ENCODE data around the gene VPS13D.

Gene VPS13D

DNA sequence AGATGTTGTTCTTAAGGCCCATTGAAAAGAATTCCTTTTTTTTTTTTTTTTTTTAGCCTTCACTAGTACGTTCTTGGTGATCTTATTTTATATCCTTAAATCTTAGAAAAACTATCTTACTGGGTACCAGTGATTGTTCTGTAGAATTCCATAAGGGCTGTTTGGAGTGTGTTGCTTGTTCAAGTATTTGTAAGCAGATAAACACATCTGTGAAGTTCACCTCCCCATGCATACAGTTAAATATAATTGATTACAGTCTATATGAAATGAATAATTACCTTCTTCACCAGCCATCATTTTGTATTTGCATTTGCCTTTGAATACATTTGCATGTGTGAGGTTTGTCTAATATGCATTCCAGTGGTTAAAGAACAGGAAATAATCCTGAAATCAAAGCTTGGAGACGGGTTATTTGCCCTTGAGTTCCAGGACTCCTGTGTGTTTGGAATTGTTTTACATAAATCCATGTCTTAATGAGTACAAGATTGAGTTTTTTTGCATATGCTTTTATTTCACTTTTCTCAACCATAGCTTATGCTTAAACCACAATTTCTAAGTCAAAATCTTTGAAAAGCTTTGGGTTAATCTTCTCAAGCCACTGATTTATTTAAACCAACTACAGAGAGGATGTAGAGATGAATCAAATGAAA is 73.1 kb downstream of the VPS13D start:
- DNase-seq (ENCODE audit: low spot score), result no peak
- in situ Hi-C loops (cut with MboI; ENCODE audit: low sequenced_read_pairs, unreplicated experiment), result loop anchor here (25.0 kb wide), 1 partner anchor 309 kb away; the partner anchor contains the start of gene DHRS3
- TF ChIP-seq, protein P1, sequence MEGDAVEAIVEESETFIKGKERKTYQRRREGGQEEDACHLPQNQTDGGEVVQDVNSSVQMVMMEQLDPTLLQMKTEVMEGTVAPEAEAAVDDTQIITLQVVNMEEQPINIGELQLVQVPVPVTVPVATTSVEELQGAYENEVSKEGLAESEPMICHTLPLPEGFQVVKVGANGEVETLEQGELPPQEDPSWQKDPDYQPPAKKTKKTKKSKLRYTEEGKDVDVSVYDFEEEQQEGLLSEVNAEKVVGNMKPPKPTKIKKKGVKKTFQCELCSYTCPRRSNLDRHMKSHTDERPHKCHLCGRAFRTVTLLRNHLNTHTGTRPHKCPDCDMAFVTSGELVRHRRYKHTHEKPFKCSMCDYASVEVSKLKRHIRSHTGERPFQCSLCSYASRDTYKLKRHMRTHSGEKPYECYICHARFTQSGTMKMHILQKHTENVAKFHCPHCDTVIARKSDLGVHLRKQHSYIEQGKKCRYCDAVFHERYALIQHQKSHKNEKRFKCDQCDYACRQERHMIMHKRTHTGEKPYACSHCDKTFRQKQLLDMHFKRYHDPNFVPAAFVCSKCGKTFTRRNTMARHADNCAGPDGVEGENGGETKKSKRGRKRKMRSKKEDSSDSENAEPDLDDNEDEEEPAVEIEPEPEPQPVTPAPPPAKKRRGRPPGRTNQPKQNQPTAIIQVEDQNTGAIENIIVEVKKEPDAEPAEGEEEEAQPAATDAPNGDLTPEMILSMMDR (IDR thresholded peaks at IDR 0.05; ENCODE audit: borderline replicate concordance, control extremely low read depth, extremely low read depth, insufficient read depth, missing control alignments), result no peak

DNA sequence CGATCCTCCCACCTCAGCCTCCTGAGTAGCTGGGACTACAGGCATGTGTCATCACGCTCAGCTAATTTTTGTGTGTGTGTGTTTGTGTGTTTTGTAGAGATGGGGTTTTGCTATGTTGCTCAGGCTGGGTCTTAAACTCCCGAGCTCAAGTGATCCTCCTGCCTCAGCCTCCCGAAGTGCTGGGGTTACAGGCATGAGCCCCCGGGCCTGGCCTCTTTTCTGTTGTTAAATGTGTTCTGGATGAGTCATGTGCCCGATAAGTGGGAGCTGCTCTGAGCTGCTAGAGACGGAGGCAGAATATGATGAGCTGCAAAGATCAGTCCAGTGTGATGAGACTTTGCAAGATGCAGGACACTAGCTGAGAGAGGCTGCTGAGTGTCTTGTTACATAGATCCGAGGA is 75.5 kb downstream of the VPS13D start:
- in situ Hi-C loops (cut with MboI; ENCODE audit: low sequenced_read_pairs, unreplicated experiment), result loop anchor here (25.0 kb wide), 1 partner anchor 307 kb away; the partner anchor contains the start of gene DHRS3
- TF ChIP-seq, protein P1 (IDR thresholded peaks at IDR 0.05; ENCODE audit: borderline replicate concordance, control extremely low read depth, extremely low read depth, insufficient read depth, missing control alignments), result no peak
- DNase-seq (ENCODE audit: low spot score), result no peak

DNA sequence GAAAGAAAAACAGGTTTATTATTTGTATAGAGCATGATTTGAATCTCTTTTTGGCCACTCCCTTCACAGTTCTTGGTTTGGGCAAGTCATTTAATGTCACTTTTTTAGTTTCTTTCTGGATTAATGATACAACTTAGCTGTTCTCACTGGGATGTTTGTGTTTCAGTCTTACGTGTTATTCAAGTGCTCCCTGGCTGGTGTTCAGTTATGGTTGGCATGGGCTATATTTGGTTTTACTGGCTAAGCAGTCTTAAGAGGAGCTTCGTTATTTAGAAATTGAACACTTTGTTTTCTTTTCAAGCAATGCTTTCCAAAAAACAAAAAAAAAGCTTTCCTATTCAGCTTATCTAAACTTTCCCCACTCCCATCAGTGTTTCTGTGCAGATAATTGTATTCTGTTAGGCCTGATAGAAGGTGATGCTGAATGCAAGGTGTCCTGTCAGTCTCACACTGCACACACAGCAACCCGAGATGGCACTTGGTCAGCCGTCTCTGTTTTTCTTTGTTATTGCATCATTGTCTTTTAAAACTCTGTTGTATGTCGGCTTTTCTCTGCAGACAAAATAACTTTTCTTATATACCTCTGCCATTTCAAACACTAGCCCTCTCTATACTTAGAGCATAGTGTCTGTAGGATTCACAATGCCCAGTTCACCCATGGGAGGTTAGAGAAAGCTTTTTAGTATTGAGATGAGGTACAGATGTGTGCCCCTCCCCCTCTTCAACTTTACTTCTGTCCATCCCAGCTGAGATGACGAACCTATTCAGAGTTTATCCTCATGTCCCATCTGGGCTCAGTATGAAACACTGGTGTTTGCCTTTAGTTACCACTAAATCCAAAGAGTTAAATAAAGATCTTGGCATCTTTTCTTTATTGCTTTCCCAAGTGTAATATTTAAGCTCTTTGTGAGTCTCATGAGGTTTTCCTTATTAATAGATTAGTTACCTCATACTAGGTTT is 80.2 kb downstream of the VPS13D start:
- no peak for DNase-seq (ENCODE audit: low spot score)
- in situ Hi-C loops (cut with MboI; ENCODE audit: low sequenced_read_pairs, unreplicated experiment), result loop anchor here (25.0 kb wide), 1 partner anchor 302 kb away; the partner anchor contains the start of gene DHRS3
- TF ChIP-seq, protein P1 (IDR thresholded peaks at IDR 0.05; ENCODE audit: borderline replicate concordance, control extremely low read depth, extremely low read depth, insufficient read depth, missing control alignments), result no peak

DNA sequence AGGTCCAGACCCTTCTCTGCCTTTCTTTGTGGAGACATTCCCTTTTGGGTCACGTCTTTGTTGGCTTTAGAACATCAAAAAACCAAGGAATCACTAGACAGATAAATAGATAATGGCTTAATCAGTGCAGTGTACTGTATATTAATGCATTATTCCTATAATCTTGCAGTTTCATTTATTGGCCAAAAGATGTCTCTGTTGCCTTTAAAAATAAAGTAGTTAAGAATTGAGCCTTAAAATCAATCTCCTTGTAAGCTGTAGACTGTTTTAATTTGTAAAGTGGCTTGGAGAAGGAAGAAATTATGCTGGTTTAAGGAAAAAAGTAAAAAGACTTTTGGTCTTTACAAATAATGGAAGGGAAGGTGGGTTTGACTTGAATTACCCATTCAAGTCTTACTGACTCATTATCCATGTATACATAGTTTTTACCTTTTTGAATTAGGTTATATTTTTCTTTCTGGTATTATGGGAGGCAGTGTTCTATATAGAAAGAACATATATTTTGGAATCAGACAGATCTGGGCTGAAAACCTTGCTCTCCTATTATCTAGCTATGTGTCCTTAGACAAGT is 84.6 kb downstream of the VPS13D start:
- TF ChIP-seq, protein P1 (IDR thresholded peaks at IDR 0.05; ENCODE audit: borderline replicate concordance, control extremely low read depth, extremely low read depth, insufficient read depth, missing control alignments), result no peak
- DNase-seq (ENCODE audit: low spot score), result peak; percentile 34
- in situ Hi-C loops (cut with MboI; ENCODE audit: low sequenced_read_pairs, unreplicated experiment), result loop anchor here (25.0 kb wide), 1 partner anchor 298 kb away; the partner anchor contains the start of gene DHRS3

DNA sequence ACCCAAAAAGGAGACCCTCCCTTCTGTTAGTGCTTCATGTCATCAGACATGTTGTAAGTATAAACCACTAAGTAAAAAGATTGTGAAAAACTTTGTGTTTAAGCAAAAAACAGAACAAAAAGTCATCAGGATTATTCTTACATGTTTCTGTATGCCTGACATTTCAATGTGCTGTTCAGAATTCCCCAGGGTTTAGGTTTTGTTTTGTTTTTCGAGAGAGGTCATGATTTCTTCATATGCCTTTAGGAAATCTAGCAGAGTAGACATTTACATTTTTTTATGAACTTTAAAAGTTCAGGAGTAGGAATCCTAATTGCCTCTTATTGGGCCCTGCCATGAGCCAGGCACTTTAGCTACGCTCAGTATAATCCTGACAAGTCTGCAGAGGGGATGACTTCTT is 85.3 kb downstream of the VPS13D start:
- in situ Hi-C loops (cut with MboI; ENCODE audit: low sequenced_read_pairs, unreplicated experiment), result loop anchor here (25.0 kb wide), 1 partner anchor 297 kb away; the partner anchor contains the start of gene DHRS3
- TF ChIP-seq, protein P1 (IDR thresholded peaks at IDR 0.05; ENCODE audit: borderline replicate concordance, control extremely low read depth, extremely low read depth, insufficient read depth, missing control alignments), result no peak
- DNase-seq (ENCODE audit: low spot score), result no peak

DNA sequence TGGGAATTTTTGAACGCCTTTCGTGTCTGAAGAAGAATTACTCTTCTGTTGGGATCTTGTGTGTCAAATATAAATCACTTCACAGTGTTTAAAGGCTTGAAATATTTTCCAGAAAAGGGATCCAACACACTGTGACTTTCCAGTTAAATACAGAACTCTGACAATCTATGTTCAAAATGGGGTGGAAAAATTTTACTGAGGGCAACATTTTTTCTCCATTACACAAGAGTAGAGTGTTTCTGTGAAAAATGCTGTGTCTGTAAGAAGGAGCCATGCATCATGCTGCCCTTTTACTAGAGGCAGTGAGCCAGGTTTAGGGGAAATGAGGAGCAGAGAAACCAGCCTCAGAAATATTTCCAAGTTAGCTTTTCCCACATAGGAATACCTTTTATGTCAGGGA is 86.5 kb downstream of the VPS13D start:
- TF ChIP-seq, protein P1 (IDR thresholded peaks at IDR 0.05; ENCODE audit: borderline replicate concordance, control extremely low read depth, extremely low read depth, insufficient read depth, missing control alignments), result no peak
- in situ Hi-C loops (cut with MboI; ENCODE audit: low sequenced_read_pairs, unreplicated experiment), result loop anchor here (25.0 kb wide), 1 partner anchor 296 kb away; the partner anchor contains the start of gene DHRS3
- DNase-seq (ENCODE audit: low spot score), result no peak

Measured in GM13976 (cell line).